Measurements from ENCODE around the gene CCDC38. TPM values are rescaled to one million over a fixed set of nuclear protein-coding genes. Genes with fewer than 3 reads are reported as not detected.

Gene CCDC38
- polyA plus RNA-seq, 1 donor from 2014 or later: not detected

DNA sequence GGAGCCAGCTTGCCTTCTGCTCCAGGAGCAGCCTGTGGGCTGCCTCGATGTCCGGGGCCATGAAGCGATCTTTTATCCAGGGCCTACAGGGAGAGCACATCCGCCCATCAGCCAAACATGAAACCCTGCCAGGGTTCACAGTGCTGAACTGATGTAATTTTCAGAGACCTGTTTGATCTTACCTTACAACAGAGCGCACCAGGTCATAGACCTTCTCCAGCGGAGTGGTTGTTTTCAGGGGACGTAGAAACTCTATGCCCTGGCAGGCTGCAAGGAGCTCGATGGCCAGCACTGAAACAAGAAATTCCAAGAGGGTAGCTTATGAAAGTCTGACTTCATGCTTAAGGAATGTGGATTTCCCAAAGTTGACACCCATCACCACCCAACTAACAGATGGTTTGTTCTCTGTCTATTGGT, 34.0 kb upstream of the CCDC38 start:
- H4K20me1 ChIP-seq (ENCODE audit: insufficient read depth): no peaks in the 10 kb centered on the region
- no peak overlapping the region for H3K27ac ChIP-seq (ENCODE audit: low read length)
- no peaks in the 10 kb centered on the region for H3K27me3 ChIP-seq (ENCODE audit: insufficient read depth, low read depth, low read length)
- TF ChIP-seq, protein P1, sequence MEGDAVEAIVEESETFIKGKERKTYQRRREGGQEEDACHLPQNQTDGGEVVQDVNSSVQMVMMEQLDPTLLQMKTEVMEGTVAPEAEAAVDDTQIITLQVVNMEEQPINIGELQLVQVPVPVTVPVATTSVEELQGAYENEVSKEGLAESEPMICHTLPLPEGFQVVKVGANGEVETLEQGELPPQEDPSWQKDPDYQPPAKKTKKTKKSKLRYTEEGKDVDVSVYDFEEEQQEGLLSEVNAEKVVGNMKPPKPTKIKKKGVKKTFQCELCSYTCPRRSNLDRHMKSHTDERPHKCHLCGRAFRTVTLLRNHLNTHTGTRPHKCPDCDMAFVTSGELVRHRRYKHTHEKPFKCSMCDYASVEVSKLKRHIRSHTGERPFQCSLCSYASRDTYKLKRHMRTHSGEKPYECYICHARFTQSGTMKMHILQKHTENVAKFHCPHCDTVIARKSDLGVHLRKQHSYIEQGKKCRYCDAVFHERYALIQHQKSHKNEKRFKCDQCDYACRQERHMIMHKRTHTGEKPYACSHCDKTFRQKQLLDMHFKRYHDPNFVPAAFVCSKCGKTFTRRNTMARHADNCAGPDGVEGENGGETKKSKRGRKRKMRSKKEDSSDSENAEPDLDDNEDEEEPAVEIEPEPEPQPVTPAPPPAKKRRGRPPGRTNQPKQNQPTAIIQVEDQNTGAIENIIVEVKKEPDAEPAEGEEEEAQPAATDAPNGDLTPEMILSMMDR (IDR thresholded peaks at IDR 0.05; ENCODE audit: poor library complexity, severe bottlenecking): no peak
- no peak for TF ChIP-seq EZH2 (IDR thresholded peaks at IDR 0.05; ENCODE audit: borderline replicate concordance, insufficient read depth, low read length, poor library complexity, severe bottlenecking)
- no peak for TF ChIP-seq EP300 (conservative IDR thresholded peaks at IDR 0.05; ENCODE audit: poor library complexity, severe bottlenecking)
- H3K9me2 ChIP-seq (ENCODE audit: insufficient read depth, low read length): no peaks in the 10 kb centered on the region
- H3K9me3 ChIP-seq (ENCODE audit: low read length): no peaks in the 10 kb centered on the region
- no peaks in the 10 kb centered on the region for H3K36me3 ChIP-seq (ENCODE audit: insufficient read depth, low read length)
- H3F3A ChIP-seq (ENCODE audit: insufficient read depth, low read length, poor library complexity, severe bottlenecking): no peaks in the 10 kb centered on the region
- H3K9ac ChIP-seq (ENCODE audit: low read length): no peak overlapping the region
- H3K79me2 ChIP-seq (replicated peaks; ENCODE audit: insufficient read depth, low read length): no peaks in the 10 kb centered on the region
- no peak overlapping the region for H3K4me2 ChIP-seq (ENCODE audit: low read length)
- no peak overlapping the region for H3K4me3 ChIP-seq (ENCODE audit: low read length)
- H2AFZ ChIP-seq (ENCODE audit: low read depth, low read length): no peak overlapping the region

DNA sequence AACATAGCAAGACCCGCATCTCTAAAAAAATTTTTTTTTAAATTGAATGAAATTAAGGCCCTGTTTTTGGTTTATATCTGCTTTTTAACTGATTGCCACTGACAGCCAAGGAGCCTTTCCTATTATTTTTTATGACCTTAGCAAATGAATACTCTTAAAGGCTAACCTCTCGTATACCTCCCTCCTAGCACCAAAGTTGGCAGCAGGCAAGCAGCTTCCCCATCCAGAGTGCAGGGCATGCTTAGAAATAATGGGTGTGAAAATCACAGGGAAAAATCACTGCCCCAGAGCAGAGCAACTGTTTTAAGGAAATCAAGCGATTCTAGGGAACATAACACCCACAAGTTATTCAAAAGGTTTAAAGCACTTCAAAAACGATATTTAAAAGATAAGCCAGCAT, 33.1 kb upstream of the CCDC38 start:
- no peak overlapping the region for H3K4me3 ChIP-seq (ENCODE audit: low read length)
- H3K9ac ChIP-seq (ENCODE audit: low read length): no peak overlapping the region
- H3K9me3 ChIP-seq (ENCODE audit: low read length): no peaks in the 10 kb centered on the region

More for the DNA sequence above, 33.1 kb upstream of the CCDC38 start:
- Histone ChIP-seq H3K36me3 (ENCODE audit: insufficient read depth, low read length) (no peaks in the 10 kb centered on the region), H3K27me3 (ENCODE audit: insufficient read depth, low read depth, low read length) (no peaks in the 10 kb centered on the region), H3K27ac (ENCODE audit: low read length) (no peak overlapping the region), H3K79me2 (replicated peaks; ENCODE audit: insufficient read depth, low read length) (no peaks in the 10 kb centered on the region), H4K20me1 (ENCODE audit: insufficient read depth) (no peaks in the 10 kb centered on the region), H2AFZ (ENCODE audit: low read depth, low read length) (no peak overlapping the region), H3F3A (ENCODE audit: insufficient read depth, low read length, poor library complexity, severe bottlenecking) (no peaks in the 10 kb centered on the region), H3K9me2 (ENCODE audit: insufficient read depth, low read length) (no peaks in the 10 kb centered on the region), H3K4me2 (ENCODE audit: low read length) (no peak overlapping the region)
- TF ChIP-seq TAF1 (IDR thresholded peaks at IDR 0.05; ENCODE audit: low read depth): no peak
- no peak for TF ChIP-seq SMC3 (conservative IDR thresholded peaks at IDR 0.05; ENCODE audit: poor library complexity)
- TF ChIP-seq EZH2 (IDR thresholded peaks at IDR 0.05; ENCODE audit: borderline replicate concordance, insufficient read depth, low read length, poor library complexity, severe bottlenecking): no peak
- no peak for TF ChIP-seq MXI1 (conservative IDR thresholded peaks at IDR 0.05; ENCODE audit: poor library complexity, severe bottlenecking)
- no peak for TF ChIP-seq POLR2AphosphoS5 (IDR thresholded peaks at IDR 0.05)
- TF ChIP-seq, protein P2, sequence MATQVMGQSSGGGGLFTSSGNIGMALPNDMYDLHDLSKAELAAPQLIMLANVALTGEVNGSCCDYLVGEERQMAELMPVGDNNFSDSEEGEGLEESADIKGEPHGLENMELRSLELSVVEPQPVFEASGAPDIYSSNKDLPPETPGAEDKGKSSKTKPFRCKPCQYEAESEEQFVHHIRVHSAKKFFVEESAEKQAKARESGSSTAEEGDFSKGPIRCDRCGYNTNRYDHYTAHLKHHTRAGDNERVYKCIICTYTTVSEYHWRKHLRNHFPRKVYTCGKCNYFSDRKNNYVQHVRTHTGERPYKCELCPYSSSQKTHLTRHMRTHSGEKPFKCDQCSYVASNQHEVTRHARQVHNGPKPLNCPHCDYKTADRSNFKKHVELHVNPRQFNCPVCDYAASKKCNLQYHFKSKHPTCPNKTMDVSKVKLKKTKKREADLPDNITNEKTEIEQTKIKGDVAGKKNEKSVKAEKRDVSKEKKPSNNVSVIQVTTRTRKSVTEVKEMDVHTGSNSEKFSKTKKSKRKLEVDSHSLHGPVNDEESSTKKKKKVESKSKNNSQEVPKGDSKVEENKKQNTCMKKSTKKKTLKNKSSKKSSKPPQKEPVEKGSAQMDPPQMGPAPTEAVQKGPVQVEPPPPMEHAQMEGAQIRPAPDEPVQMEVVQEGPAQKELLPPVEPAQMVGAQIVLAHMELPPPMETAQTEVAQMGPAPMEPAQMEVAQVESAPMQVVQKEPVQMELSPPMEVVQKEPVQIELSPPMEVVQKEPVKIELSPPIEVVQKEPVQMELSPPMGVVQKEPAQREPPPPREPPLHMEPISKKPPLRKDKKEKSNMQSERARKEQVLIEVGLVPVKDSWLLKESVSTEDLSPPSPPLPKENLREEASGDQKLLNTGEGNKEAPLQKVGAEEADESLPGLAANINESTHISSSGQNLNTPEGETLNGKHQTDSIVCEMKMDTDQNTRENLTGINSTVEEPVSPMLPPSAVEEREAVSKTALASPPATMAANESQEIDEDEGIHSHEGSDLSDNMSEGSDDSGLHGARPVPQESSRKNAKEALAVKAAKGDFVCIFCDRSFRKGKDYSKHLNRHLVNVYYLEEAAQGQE (IDR thresholded peaks at IDR 0.05; ENCODE audit: borderline replicate concordance): no peak
- no peak for TF ChIP-seq EP300 (conservative IDR thresholded peaks at IDR 0.05; ENCODE audit: poor library complexity, severe bottlenecking)
- TF ChIP-seq, protein P1 (IDR thresholded peaks at IDR 0.05; ENCODE audit: poor library complexity, severe bottlenecking): no peak
- TF ChIP-seq RAD21 (conservative IDR thresholded peaks at IDR 0.05): no peak

All from neural cell (in vitro differentiated cells).